Stimulated activated CD4-positive, alpha-beta T cell treated with anti-CD3 and anti-CD28 coated beads, TNF-alpha, amount 100 ng/mL, for 4 hours (primary cell): Measurements from ENCODE around the gene UGP2.

Experiments
- DNase-seq, 3 experiments: peaks; one replicate each; pipeline ENCODE4 v3.0.0-alpha.2; 2020; ENCODE audit warnings: low read depth in 3 of 3

Gene UGP2

DNA sequence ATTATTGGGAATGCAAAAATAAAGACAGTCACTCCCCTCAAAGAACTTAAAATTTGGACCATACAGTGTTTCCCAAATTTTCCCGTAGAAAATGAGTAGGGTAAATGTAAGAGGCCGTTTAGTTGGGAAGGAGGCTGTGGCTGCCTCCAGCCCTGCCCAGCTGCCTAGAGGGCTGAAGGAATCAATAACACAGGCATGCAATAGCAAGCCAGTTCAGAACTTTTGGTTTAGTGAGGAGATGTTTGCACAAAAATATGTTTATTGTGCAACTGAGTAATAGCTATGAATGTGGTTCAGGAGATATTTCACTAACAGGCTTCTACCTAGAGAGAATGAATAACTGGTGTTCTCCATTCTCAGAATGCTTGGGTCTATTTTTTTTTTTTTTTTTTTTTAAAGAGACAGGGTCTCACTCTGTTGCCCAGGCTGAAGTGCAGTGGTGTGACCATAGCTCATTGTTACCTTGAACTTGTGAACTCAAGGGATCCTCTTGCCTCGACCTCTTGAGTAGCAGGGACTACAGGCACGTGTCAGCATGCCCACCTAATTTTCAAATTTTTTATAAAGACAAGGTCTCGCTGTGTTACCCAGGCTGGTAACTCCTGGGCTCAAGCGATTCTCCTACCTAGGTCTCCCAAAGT is 23.6 kb downstream of the UGP2 start:
- DNase-seq, result no peak

DNA sequence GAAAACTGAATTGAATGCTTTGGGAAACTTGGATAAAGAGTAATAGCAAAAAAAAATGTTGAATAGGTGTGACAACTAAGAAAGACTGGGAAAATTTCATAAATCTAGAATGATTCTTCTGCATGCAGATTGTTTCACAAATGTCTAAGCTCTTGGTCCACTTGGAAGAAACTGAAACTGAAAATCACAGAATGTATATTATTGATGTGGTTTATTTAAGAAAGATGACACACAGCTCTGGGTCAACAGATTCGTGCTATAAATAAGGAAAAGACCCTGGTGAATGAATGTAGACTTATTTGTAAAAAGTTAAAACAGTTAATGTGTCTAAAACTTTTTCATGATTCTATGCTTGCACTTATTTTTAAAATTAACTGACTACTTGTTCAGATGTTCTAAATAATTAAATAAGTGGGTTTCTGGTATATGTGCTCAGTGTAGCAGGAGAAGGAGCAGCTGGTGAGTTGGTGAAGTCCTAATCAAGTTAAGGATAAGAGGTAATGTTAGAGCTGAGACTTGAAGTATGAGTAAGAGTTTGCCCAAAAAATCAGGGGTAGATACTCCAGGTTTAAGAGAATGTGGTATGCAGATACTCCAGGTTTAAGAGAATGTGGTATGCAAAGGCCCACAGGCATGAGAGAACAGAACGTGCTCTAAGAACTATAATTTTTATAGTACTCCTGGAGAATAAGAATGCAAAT is 24.5 kb downstream of the UGP2 start:
- no peak for DNase-seq

DNA sequence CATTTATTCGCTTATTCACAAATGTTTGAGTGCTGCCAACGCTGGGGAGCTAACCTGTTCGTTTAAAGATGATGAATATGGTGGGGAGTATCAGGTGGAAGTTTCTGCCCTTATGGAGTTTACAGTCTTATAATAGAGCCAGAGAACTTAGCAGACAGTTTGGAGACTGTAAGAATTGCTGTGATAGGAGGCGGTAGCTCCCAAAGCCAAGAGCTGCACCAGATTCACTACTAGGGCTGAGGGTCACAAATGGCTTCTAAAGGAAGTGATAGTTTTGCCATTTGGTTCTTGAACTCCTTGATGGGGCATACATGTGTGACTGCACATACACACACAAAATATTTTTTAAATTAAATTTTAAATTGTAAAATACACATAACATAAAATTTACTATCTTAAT is 29.0 kb downstream of the UGP2 start:
- DNase-seq, result no peak

DNA sequence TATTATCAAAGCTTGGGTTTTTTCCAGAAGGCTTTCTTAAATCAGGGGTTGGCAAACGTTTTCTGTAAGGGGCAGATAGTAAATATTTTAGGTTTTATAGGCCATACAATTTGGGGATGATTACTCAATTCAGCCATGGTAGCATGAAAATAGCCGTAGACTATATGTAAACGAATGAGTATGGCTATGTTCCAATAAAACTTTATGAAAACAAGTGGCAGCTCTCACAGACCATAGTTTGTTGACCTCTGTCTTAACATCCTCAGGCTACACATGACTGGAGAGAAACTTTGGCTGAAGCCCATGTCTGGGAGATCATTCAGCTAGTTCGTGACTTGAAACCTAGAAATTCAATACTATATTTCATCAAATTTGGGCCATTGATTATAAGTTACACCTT is 30.2 kb downstream of the UGP2 start:
- no peak for DNase-seq

DNA sequence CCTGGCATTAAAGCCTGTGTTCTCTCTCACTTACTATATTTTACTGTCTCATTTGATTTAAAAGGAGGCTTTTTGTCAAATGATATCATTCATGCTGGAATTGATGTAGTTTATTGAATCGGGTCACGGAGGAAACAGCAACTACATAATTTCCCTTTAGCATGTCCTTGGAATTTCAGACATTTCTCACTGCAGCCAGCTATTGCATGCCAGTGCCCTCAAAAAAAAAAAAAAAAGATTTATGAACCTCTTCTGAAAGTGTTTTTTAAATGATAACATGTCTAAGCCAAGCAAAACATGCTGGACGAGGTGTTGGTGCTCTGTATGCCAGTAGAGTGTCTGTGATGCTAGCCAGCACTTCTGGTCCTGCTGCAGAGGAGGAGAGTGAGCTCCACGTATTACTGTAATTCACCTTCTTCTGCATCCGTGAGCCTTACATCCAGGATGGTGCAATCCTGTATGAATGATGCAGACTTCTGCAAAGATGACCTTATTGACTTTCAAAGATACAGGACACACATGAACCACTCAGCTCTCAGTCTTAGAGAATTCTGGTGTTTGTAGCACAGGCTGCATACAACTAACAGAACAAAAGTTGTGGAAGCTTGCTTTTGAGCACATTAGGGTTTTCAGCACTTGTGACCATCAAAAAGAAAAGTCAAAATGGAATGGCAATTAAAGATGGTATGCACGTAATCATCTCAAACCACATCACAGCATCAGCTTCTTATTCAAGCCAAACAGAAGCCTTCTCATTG is 31.1 kb downstream of the UGP2 start:
- DNase-seq, result no peak

DNA sequence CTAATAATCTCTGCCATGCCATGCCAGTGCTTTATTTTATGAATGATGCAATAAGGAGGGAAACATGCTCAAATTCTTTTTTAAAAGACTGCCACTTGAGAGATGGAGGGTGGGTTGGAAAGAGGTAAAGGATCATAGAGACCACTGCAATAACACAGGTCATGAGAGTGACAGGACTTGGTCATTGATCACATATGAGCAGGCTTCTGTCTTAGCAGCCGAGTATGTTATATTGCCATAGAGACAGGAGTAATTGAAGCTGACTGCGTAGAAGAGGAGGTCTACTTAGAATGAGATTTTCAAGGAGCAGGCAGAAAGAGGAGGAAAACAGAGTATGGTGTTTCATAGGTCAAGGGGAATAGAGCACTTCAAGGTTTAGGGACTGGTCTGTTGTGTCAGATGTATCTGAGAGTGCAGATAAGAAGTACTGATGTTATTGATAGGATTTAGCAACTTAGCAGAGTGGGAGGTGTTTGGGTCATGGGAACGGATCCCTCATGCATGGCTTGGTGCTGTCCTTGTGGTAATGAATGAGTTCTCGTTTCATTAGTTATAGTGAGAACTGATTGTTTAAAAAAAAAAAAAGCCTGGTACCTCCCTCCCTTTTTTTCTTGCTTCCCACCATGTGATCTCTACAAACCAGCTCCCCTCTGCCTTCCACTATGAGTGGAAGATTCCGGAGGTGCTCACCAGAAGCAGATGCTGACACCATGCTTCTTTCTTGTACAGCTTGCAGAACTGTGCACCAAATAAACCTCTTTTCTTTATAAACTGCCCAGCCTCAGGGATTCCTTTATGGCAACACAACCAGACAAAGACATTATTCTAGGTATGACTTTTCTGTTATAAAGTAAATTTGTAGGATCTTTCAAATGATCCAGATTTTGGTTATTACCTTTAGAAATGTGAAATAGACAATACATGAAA is 32.8 kb downstream of the UGP2 start:
- DNase-seq, result no peak

DNA sequence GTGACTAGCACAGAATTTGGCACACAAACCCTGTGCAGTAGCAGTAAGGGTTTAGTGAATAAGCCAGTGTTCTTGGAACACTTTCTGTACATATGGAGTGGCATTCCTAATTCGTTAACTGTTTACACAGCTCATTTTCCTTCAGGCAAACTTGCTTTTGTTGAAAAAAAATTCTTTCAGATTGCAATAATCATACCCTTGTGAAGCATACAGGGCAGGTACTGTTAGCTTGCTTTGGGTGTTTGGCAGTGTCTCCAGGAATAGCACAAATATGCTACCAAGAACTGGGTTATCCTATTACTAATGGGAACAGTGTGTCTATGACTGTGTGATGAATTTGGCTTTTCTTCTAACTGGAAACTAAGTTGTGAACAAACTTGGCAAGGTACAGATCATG is 33.4 kb downstream of the UGP2 start:
- DNase-seq, result no peak

DNA sequence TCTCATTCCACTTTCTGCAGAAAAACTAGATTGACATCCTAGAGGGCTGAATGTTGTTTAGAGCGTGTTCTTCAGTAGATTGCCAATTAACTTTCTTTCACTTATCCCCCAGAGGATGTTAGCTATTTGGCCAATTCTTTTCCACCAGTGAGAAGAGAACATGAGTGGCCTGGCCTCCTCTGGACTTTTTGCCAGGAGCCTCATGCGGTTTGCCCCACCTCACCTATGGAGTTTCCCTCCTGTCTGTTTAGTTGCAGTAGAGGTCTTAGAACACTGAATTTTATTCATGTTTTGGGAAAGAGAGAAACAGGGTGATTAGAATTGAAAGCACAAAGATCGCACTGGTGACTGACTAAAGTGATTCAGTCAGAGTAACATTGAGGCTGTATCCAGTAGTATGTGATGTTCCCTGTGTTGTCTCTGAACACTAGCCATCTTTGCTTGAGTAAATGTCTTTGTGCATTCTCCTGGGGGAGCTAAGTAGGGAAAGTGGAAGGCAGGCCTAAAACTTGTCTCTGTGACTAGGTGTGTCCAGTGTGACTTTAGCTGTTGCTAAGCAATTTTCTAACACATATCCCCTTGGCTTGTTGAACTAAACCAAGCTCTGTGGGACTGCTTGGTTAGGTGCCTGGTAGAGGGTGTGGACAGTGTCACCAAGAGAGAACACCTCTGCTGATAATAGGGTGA is 34.0 kb downstream of the UGP2 start:
- no peak for DNase-seq

DNA sequence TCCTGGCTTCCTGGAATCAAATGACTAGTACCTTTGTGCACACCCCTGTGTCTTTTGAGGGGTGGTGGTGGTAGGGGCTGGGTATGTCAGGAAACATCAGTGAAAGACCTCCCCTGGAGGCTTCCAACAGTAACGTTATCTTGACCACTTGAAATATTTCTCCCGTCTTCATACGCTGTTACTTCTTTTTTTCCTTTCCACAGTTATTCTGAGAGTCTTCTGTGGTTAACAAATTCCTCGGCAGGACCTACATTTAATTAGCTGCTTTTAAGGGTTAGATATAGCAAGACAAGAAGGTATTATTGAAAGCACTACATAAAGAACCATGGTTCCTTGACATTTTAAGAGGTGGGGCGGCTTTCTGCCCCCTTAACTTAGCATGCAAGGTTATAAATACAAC is 34.6 kb downstream of the UGP2 start:
- DNase-seq, result no peak

DNA sequence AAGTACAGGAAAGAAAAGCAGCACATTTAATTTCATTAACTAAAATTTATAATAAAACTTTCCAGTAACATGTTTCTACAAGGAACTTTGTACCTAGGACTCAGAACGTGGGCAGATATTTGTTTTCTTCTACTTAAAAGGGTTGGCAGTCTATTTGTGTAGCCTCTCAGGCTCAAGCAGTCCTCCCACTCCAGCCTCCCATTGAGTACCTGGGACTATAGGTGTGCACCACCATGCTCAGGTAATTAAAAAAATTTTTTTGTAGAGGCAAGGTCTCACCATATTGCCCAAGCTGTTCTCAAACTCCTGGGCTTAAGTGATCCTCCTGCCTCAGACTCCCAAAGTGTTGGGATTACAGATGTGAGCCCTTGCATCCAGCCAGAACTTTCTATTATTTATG is 36.8 kb downstream of the UGP2 start:
- DNase-seq, result no peak

DNA sequence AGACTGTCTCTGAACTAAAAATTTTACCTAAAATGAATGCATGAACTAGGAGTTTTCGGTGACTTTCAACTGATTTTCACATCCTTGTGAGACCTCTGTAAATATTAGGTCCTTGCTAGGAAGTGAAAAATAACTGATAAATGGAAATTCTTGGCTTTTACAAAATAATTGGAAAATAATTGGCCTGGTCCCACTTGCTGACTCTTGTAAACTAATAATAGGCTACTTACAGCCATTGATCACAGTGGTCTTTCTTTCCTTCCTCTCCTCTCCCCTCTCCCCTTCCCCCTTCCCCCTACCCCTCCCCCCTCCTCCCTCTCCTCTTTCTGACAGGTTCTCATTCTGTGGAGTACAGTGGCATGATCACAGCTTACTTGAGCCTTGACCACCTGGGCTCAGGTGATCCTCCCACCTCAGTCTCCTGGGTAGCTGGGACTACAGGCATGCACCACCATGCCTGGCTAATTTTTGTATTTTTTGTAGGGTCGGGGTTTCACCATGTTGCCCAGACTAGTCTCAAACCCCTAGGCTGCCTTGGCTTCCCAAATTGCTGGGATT is 38.3 kb downstream of the UGP2 start:
- no peak for DNase-seq

DNA sequence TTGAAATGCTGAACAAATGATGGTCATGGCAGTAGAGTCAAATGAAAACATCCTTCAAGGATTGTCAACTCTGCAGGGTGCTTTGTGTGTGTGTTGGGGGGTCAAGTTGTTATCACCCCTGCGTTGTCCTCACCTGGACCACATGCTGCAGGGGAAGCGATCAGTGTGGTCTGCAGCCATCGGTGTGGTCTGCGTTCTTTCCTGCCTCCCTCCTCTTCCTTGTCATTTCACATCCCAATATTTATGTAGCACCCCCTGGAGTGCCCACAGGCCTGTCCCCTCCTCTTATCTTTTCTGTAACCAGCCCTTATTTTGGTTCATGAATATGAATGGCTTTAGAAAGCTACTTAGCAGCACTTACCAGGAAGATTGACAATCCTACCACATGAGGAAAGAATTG is 38.9 kb downstream of the UGP2 start:
- no peak for DNase-seq

DNA sequence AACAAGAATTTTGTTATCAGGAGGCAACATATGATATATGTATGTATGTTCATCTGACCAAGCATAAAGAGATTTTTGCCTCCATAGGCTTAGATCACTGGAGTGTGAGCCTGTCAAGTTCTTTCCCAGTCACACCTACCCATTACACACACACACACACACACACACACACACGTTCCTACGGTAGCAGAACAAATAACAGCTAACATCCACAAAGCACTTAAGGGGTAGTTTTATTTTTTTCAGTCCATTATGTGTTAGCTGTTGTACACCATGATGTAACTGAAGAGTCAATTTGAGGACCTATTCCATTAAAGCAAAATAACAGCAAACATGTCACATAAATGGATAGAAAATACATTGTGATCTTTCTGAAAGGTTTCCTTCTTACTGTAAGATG is 39.5 kb downstream of the UGP2 start:
- DNase-seq, result no peak

DNA sequence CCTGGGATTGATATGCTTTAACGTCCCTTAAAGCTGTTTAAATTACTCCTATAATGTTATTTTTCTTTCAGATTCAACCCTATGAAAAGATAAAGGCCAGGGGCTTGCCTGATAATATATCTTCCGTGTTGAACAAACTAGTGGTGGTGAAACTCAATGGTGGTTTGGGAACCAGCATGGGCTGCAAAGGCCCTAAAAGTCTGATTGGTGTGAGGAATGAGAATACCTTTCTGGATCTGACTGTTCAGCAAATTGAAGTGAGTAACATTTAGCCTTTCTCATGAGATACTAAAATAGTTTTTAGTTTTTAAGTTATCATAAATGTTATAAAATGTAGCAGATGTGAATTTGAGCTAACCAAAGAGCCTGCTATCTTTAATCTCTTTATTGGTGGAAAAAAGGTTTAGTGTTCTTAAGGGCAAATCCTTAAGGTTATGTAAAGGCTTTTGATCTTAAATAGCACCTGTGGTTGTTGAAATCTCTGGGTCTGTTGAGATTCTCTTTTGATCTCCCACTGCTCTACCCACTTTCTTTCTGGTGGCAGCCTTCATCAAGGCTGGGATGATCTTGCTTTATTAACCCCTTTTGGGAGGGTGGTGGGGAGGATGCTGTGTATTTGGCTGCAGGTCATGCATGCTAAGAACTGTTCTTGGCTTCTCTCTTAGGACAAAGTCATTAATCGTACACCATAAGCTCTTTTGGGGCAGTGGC is 40.9 kb downstream of the UGP2 start:
- DNase-seq, result no peak

DNA sequence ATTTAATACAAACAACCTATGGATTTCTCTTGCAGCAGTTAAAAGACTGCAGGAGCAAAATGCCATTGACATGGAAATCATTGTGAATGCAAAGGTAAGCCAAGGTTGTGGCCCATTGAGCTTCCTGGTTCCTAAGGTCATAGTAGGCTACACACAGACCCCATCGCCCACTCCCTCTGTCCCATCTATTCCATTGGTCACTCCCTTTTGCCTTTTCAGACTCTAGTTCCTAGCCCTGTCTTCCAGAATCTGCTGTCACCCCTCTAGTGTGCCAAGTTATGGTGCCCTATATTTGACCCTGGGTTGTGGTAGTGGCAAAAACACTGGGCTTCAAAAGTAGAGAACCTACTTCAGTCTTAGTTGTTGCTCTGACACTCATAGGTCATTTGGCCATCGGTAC is 44.7 kb downstream of the UGP2 start:
- DNase-seq, result no peak

DNA sequence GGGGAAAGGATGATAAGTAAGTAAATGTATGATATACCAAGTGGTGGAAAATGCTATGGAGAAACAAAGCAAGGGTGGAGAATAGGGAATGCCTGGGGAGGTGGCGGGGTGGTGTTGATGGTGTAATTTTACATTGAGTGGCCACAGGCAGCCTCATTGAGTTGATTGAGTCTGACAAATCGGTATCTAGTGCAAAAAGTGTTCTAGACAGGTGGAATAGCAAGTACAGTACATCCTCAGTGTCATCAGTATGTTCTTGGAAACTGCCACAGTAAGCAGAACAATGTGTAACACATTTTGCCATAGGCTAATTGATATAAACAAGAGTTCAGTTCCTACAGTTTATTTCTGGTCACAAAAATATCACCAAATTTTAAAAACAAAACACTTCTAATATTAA is 46.4 kb downstream of the UGP2 start:
- no peak for DNase-seq

DNA sequence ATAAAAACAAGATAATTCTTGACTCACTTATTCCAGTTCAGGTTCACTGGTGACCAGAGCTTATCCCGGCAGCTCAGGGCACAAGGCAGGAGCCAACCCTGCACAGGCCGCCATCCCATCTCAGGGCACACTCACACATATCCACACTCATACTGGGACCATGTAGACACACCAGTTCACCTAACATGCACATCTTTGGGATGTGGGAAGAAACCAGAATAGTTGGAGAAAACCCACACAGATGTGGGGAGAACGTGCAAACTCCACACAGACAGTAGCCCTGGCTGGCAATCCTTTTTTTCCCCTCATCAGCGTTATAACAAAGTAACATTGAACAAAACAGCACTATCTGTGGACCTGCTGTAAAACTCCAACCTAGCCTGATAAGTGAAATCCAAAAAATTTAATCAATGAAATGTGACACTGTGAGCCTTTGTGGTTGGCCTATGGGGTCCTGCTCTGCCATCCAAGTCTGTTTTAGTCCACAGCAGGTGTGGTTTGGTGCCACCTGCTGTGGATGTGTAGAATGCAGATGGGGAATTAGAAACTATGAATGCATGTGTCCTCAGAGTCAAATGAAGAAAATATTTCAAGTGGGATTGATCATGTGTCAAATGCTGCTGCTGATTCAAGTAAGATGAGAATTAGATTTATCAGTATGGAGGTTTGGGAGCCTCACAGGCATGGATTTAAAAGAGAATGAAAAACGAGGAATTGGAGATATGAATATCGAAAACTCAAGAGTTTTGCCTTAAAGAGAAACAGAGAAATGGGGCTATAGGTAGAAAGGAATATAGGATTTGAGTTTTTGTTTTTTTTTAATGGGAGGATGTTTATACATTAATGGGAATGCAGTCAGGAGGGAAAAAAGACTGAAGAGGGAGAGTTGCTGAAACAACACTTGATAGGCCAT is 47.0 kb downstream of the UGP2 start:
- DNase-seq, result peak in 2 of 3 experiments; percentile 7 to 14

DNA sequence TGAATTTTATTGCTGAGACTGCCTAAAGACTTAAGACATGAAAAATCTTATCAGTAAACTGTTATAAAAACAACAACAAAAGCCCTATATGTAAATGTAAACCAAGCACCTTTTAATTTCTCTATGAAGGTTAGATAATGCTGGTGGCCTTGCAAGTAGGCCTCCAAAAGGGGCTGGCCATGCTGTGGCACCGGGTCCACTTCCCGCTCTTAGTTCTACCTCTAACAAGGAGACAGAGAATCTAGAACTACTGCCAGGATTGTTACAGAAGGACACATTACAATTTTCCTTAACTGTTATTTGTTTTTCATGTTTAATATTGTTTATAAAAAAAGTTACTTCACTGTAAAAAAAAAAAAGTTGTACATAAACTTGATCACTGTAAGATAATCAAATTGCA is 49.0 kb downstream of the UGP2 start:
- DNase-seq, result no peak

DNA sequence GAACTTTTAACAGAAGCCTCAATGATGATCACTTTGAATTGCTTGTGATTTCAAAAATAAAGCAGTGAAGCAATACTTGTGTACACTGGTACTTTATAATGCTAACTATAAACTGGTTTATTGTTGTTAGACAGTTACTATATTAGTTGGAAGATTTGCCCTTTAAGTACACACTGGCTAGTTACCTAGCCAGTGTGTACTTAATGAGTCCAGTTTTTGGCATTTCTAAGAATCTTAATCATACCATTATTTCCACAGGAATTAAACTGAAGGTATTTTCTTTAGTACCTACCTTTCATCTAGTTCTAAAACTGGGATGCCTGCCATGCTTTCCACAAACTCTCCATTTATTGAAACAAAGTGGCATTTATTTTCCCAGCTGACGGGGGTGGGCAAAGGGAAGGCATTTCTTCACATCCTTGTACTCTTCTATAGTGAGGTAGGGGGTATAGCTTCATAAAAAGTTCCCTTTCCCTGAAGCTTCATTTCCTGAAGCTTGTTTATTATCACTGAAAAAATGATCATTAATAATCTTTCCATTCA is 49.9 kb downstream of the UGP2 start:
- no peak for DNase-seq
